Measurements from ENCODE around the gene PRKD1. TPM values are rescaled to one million over a fixed set of nuclear protein-coding genes. Genes with fewer than 3 reads are reported as not detected.

Gene PRKD1
- total and polyA plus RNA-seq, 2 of the 13 experiments (the other 11 are each of a cell fraction or from before 2014, with no cell fraction given) = 0.22 to 1.3 TPM

DNA sequence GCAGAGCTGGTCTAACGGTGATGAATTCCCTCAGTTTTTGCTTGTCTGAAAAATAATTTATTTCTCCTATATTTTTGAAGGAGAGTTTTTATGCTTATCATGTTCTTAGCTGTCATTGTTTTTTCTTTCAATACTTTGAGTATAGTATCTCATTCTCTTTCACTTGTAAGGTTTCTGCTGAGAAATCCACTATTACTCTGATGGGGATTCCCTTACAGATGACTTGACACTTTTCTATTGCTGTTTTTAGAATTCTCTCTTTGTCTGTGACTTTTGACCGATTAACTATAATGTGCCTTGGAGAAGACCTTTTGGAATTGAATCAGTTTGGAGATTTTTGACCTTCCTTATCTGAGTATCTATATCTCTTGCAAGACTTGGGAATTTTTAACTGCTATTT, 139.6 kb downstream of the PRKD1 start (continued):
- TF ChIP-seq, protein P1, sequence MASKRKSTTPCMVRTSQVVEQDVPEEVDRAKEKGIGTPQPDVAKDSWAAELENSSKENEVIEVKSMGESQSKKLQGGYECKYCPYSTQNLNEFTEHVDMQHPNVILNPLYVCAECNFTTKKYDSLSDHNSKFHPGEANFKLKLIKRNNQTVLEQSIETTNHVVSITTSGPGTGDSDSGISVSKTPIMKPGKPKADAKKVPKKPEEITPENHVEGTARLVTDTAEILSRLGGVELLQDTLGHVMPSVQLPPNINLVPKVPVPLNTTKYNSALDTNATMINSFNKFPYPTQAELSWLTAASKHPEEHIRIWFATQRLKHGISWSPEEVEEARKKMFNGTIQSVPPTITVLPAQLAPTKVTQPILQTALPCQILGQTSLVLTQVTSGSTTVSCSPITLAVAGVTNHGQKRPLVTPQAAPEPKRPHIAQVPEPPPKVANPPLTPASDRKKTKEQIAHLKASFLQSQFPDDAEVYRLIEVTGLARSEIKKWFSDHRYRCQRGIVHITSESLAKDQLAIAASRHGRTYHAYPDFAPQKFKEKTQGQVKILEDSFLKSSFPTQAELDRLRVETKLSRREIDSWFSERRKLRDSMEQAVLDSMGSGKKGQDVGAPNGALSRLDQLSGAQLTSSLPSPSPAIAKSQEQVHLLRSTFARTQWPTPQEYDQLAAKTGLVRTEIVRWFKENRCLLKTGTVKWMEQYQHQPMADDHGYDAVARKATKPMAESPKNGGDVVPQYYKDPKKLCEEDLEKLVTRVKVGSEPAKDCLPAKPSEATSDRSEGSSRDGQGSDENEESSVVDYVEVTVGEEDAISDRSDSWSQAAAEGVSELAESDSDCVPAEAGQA (IDR thresholded peaks at IDR 0.05; ENCODE audit: low read depth) = no peak
- TF ChIP-seq, protein P1 (CRISPR knock-in tag; IDR thresholded peaks at IDR 0.05; ENCODE audit: borderline replicate concordance) = no peak
- TF ChIP-seq SP5 (CRISPR knock-in tag; IDR thresholded peaks at IDR 0.05; ENCODE audit: borderline replicate concordance, low read depth) = no peak
- no peak for TF ChIP-seq KDM2A (CRISPR knock-in tag; IDR thresholded peaks at IDR 0.05; ENCODE audit: borderline replicate concordance, low read depth)

DNA sequence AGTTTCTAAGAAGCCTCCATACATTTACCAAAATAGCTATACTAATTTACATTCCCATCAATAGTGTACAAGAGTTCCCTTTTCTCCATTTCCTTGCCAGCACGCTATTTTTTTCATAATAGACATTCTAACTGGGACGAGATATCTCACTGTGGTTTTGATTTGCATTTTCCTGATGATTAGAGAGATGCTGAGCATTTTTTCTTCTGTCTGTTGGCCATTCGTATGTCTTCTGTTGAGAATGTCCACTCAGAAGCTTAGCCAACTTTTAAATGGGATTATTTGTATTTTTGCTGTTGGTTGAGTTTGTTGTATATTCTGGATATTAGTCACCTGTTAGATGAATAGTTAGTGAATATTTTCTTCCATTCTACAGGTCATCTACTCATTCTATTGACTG, 144.1 kb downstream of the PRKD1 start:
- no TSS peak for BruUV-seq (replicated peaks)
- no peaks in the 10 kb centered on the region for H3K4me1 ChIP-seq (ENCODE audit: insufficient read depth, low read length)
- no peak for DNase-seq (ENCODE audit: low spot score)
- no peaks in the 10 kb centered on the region for H3K36me3 ChIP-seq (replicated peaks in 1 of 2; ENCODE audit: control insufficient read depth in 1 of 2, insufficient read depth in 2 of 2, low read length in 2 of 2)
- ATAC-seq = no peak
- no peak for FAIRE-seq
- H3K4me2 ChIP-seq (ENCODE audit: low read depth, low read length) = no peak overlapping the region
- ChIA-PET CTCF (ENCODE audit: low intra/inter-chr PET ratio, low total read pairs) (no interaction called here), POLR2A (no interaction called here)
- WGBS (ENCODE audit: low lambda C conversion rate) = 8% methylated on average over 3 of the region's 3 CpGs
- no peaks in the 10 kb centered on the region for H4K20me1 ChIP-seq (ENCODE audit: insufficient read depth, low read length)
- in situ Hi-C loops (cut with HindIII; ENCODE audit: extremely low pct_ligation_motif_present, low pct_unique_long_range_greater_than_20kb) (no loop called here), intact Hi-C loops (cut with micrococcal nuclease; ENCODE audit: unreplicated experiment) (no loop called here)
- H3K79me2 ChIP-seq (ENCODE audit: insufficient read depth, low read length) = no peaks in the 10 kb centered on the region
- H3K9ac ChIP-seq (ENCODE audit: insufficient read depth, low read depth, low read length) = no peak overlapping the region
- H3K27ac ChIP-seq (ENCODE audit: extremely low read length, insufficient read depth, low read length) = no peak overlapping the region
- no peak overlapping the region for H3K4me3 ChIP-seq (replicated peaks in 1 of 3; ENCODE audit: insufficient read depth in 1 of 3, low read depth in 2 of 3, low read length in 3 of 3)
- no peak overlapping the region for H2AFZ ChIP-seq (ENCODE audit: low read length)
- TF ChIP-seq, protein P2, sequence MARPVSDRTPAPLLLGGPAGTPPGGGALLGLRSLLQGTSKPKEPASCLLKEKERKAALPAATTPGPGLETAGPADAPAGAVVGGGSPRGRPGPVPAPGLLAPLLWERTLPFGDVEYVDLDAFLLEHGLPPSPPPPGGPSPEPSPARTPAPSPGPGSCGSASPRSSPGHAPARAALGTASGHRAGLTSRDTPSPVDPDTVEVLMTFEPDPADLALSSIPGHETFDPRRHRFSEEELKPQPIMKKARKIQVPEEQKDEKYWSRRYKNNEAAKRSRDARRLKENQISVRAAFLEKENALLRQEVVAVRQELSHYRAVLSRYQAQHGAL (CRISPR knock-in tag; IDR thresholded peaks at IDR 0.05; ENCODE audit: not compliant biosample characterization) = no peak
- TF ChIP-seq POLR2AphosphoS2 (IDR thresholded peaks at IDR 0.05; ENCODE audit: low read depth, low read length) (no peak), TEAD2 (CRISPR knock-in tag; IDR thresholded peaks at IDR 0.05) (no peak), TRIM24 (CRISPR knock-in tag; IDR thresholded peaks at IDR 0.05) (no peak), PHF21A (CRISPR knock-in tag; IDR thresholded peaks at IDR 0.05) (no peak), ZNF282 (IDR thresholded peaks at IDR 0.05; ENCODE audit: partially characterized antibody) (no peak)
- TF ChIP-seq, protein P3, sequence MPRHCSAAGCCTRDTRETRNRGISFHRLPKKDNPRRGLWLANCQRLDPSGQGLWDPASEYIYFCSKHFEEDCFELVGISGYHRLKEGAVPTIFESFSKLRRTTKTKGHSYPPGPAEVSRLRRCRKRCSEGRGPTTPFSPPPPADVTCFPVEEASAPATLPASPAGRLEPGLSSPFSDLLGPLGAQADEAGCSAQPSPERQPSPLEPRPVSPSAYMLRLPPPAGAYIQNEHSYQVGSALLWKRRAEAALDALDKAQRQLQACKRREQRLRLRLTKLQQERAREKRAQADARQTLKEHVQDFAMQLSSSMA (CRISPR knock-in tag; IDR thresholded peaks at IDR 0.05) = no peak
- TF ChIP-seq, protein P4, sequence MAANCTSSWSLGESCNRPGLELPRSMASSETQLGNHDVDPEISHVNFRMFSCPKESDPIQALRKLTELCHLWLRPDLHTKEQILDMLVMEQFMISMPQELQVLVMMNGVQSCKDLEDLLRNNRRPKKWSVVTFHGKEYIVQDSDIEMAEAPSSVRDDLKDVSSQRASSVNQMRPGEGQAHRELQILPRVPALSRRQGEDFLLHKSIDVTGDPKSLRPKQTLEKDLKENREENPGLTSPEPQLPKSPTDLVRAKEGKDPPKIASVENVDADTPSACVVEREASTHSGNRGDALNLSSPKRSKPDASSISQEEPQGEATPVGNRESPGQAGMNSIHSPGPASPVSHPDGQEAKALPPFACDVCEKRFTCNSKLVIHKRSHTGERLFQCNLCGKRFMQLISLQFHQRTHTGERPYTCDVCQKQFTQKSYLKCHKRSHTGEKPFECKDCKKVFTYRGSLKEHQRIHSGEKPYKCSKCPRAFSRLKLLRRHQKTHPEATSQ (CRISPR knock-in tag; IDR thresholded peaks at IDR 0.05; ENCODE audit: borderline replicate concordance) = no peak
- H3K27me3 ChIP-seq (ENCODE audit: control insufficient read depth in 1 of 2, insufficient read depth in 2 of 2, low read length in 2 of 2) = no peaks in the 10 kb centered on the region
- H3K9me3 ChIP-seq (ENCODE audit: low read length) = peaks cover 85% of the 10 kb centered on the region

Measured in HepG2 (cell line).